Caco-2 (cell line): ENCODE measurements around the gene CHMP3. TPM values are rescaled to one million over a fixed set of nuclear protein-coding genes. Genes with fewer than 3 reads are reported as not detected.
A peak's percentile ranks its signal among the peaks of the same experiment; 100 is the strongest.

Source experiments
- BruUV-seq: library from RNA; stranded (reverse); fragments of 400-500 nt; replicated peaks from 2 replicates; lab custom pipeline; 2021; lab: Mats Ljungman, UMichigan
- CTCF ChIA-PET: fragments of 300-600 bp; sonication (Branson Sonifier 250); formaldehyde crosslinking; loops from one replicate; lab custom pipeline; 2022; ENCODE audit warnings: antibody characterized with exemption; lab: Charles Lee
- POLR2A ChIA-PET: fragments of 300-600 bp; sonication (Branson Sonifier 250); formaldehyde crosslinking; loops from one replicate; lab custom pipeline; 2022; ENCODE audit warnings: antibody characterized with exemption; lab: Charles Lee
- DNase-seq, 2 experiments: peaks; one replicate each; pipeline versions ENCODE4 v3.0.0 to v3.0.0-alpha.2; 2020 to 2022
- H3K27me3 ChIP-seq: replicated peaks from 2 replicates; pipeline ENCODE4 v1.6.0; 2011; ENCODE audit warnings: low read length; ENCODE audit not compliant: control insufficient read depth, insufficient read depth
- H3K36me3 ChIP-seq: 2 replicates; pipeline ENCODE4 v1.5.1; 2011; ENCODE audit warnings: low read length; ENCODE audit not compliant: control insufficient read depth, insufficient read depth
- H3K4me1 ChIP-seq: fragments of 250-450 bp; sonication (Bioruptor Pico); 2 replicates; pipeline ENCODE4 v1.5.1; 2020; ENCODE audit warnings: mild to moderate bottlenecking
- H3K4me3 ChIP-seq: 2 replicates; pipeline ENCODE4 v1.5.1; 2011; ENCODE audit warnings: low read depth, mild to moderate bottlenecking, control low read depth, low read length
- H3K9me3 ChIP-seq: fragments of 250-450 bp; sonication (Bioruptor Pico); 2 replicates; pipeline ENCODE4 v1.5.1; 2020; ENCODE audit warnings: mild to moderate bottlenecking, moderate library complexity
- H3K27ac Mint-ChIP-seq: one replicate; pipeline ENCODE4 v1.8.0; 2022; ENCODE audit warnings: mixed read lengths; ENCODE audit not compliant: unreplicated experiment
- H3K27me3 Mint-ChIP-seq: one replicate; pipeline ENCODE4 v1.8.0; 2022; ENCODE audit warnings: mixed read lengths; ENCODE audit not compliant: insufficient read depth, unreplicated experiment
- H3K36me3 Mint-ChIP-seq: one replicate; pipeline ENCODE4 v1.8.0; 2022; ENCODE audit warnings: mild to moderate bottlenecking, mixed read lengths; ENCODE audit not compliant: insufficient read depth, unreplicated experiment
- H3K4me1 Mint-ChIP-seq: one replicate; pipeline ENCODE4 v1.8.0; 2022; ENCODE audit warnings: low read depth, mixed read lengths; ENCODE audit not compliant: unreplicated experiment
- H3K4me3 Mint-ChIP-seq: one replicate; pipeline ENCODE4 v1.8.0; 2022; ENCODE audit warnings: mild to moderate bottlenecking, moderate library complexity, mixed read lengths; ENCODE audit not compliant: unreplicated experiment
- H3K9me3 Mint-ChIP-seq: one replicate; pipeline ENCODE4 v1.8.0; 2022; ENCODE audit warnings: mixed read lengths; ENCODE audit not compliant: unreplicated experiment
- CTCF ChIP-seq, 2 experiments: fragments of 200-600 bp in 1 of 2; IDR thresholded peaks; 1 replicate in 1 of 2; 2 replicates in 1 of 2; pipeline versions ENCODE4 v1.5.1 to v1.8.0; 2011 to 2022; ENCODE audit warnings: antibody characterized with exemption in 1 of 2, control low read depth in 1 of 2, inconsistent platforms in 1 of 2, low read depth in 1 of 2, low read length in 1 of 2, mild to moderate bottlenecking in 1 of 2, moderate library complexity in 1 of 2; ENCODE audit not compliant: insufficient read depth in 1 of 2, severe bottlenecking in 1 of 2, unreplicated experiment in 1 of 2
- intact Hi-C: fragments of 100-400 bp; cut with micrococcal nuclease; formaldehyde crosslinking; loops from one replicate; pipeline ENCODE4 v1.10.0; 2022; ENCODE audit not compliant: unreplicated experiment
- total RNA-seq: library from RNA; stranded (reverse); gene quantifications from 2 replicates; pipeline ENCODE4 v1.2.3, GENCODE V29; 2022

CHMP3 gene
- total RNA-seq, 1 experiment from 2014 or later, result 93.5 TPM

- H3K27ac Mint-ChIP-seq, result no peak overlapping the region
- no peak for TF ChIP-seq CTCF (IDR thresholded peaks at IDR 0.05; ENCODE audit: insufficient read depth in 1 of 2, low read depth in 1 of 2, low read length in 1 of 2, severe bottlenecking in 1 of 2, unreplicated experiment in 1 of 2)
- no peaks in the 10 kb centered on the region for H3K4me1 Mint-ChIP-seq
- ChIA-PET POLR2A (no interaction called here), CTCF (interaction anchor here (0.6 kb wide), 1 partner anchor 114 kb away, joined by 3 read pairs; no protein-coding TSS in a partner anchor)
- H3K9me3 ChIP-seq, result peaks cover 7% of the 10 kb centered on the region; the same call in 1 of the 2 replicates
- peaks cover 6% of the 10 kb centered on the region for H3K36me3 Mint-ChIP-seq
- intact Hi-C loops, result loop anchor here (10.0 kb wide), 1 partner anchor 155 kb away; no protein-coding TSS in a partner anchor
- H3K4me3 Mint-ChIP-seq, result no peak overlapping the region
- DNase-seq, result no peak
- no peaks in the 10 kb centered on the region for H3K27me3 Mint-ChIP-seq
- H3K9me3 Mint-ChIP-seq, result no peaks in the 10 kb centered on the region
- H3K4me3 ChIP-seq, result no peak overlapping the region
- BruUV-seq, result no TSS peak
- no peaks in the 10 kb centered on the region for H3K36me3 ChIP-seq
- H3K4me1 ChIP-seq, result no peaks in the 10 kb centered on the region
- H3K27me3 ChIP-seq, result no peaks in the 10 kb centered on the region
These were observed 43.9 kb downstream of the CHMP3 start for GRCh38 chr2:86519349-86519748.

GRCh38 chr2:86518481-86518880 is 44.8 kb downstream of the CHMP3 start:
- no TSS peak for BruUV-seq
- Mint-ChIP-seq H3K4me1 (no peaks in the 10 kb centered on the region), H3K9me3 (no peaks in the 10 kb centered on the region), H3K4me3 (no peak overlapping the region), H3K27ac (no peak overlapping the region), H3K36me3 (peaks cover 6% of the 10 kb centered on the region), H3K27me3 (no peaks in the 10 kb centered on the region)
- intact Hi-C loops, result loop anchor here (10.0 kb wide), 1 partner anchor 156 kb away; no protein-coding TSS in a partner anchor
- DNase-seq, result peak in 1 of 2 experiments; percentile 36
- CTCF ChIA-PET, result interaction anchor here (0.8 to 1.2 kb wide), 2 partner anchors 91 to 289 kb away, joined by 3 read pairs; no protein-coding TSS in a partner anchor
- H3K36me3 ChIP-seq, result no peaks in the 10 kb centered on the region
- H3K27me3 ChIP-seq, result no peaks in the 10 kb centered on the region
- H3K4me3 ChIP-seq, result no peak overlapping the region
- peaks cover 7% of the 10 kb centered on the region; the same call in 1 of the 2 replicates for H3K9me3 ChIP-seq
- POLR2A ChIA-PET, result no interaction called here
- TF ChIP-seq CTCF (IDR thresholded peaks at IDR 0.05; ENCODE audit: insufficient read depth in 1 of 2, low read depth in 1 of 2, low read length in 1 of 2, severe bottlenecking in 1 of 2, unreplicated experiment in 1 of 2), result peak; percentile 36 to 45
- H3K4me1 ChIP-seq, result no peaks in the 10 kb centered on the region

GRCh38 chr2:86513948-86514660 is 49.1 kb downstream of the CHMP3 start:
- H3K27me3 Mint-ChIP-seq, result no peaks in the 10 kb centered on the region
- no peak for TF ChIP-seq CTCF (IDR thresholded peaks at IDR 0.05; ENCODE audit: insufficient read depth in 1 of 2, low read depth in 1 of 2, low read length in 1 of 2, severe bottlenecking in 1 of 2, unreplicated experiment in 1 of 2)
- intact Hi-C loops, result loop anchor here (10.0 kb wide), 1 partner anchor 161 kb away; no protein-coding TSS in a partner anchor

More at GRCh38 chr2:86513948-86514660, 49.1 kb downstream of the CHMP3 start:
- ChIA-PET POLR2A (no interaction called here), CTCF (interaction anchor here (0.6 kb wide), 1 partner anchor 150 kb away, joined by 5 read pairs; no protein-coding TSS in a partner anchor)
- Mint-ChIP-seq H3K36me3 (no peaks in the 10 kb centered on the region), H3K9me3 (no peaks in the 10 kb centered on the region), H3K27ac (no peak overlapping the region), H3K4me1 (no peaks in the 10 kb centered on the region), H3K4me3 (no peak overlapping the region)
- Histone ChIP-seq H3K4me3 (no peak overlapping the region), H3K4me1 (peaks cover 5% of the 10 kb centered on the region; the same call in 1 of the 2 replicates), H3K9me3 (no peaks in the 10 kb centered on the region), H3K27me3 (no peaks in the 10 kb centered on the region), H3K36me3 (no peaks in the 10 kb centered on the region)
- no peak for DNase-seq
- no TSS peak for BruUV-seq
